Measurements from ENCODE around the gene IL1R2.

GRCh38 chr2:102028470-102028869 lies 36.7 kb downstream of the IL1R2 start:
- TF ChIP-seq POLR2AphosphoS5 (IDR thresholded peaks at IDR 0.05) (no peak), CTCF (IDR thresholded peaks at IDR 0.05) (no peak), POLR2A (IDR thresholded peaks at IDR 0.05) (no peak)

Data from prostate gland (tissue), 2 donors.